Activated naive CD4-positive, alpha-beta T cell treated with anti-CD3 and anti-CD28 coated beads, Interleukin-2, amount 50 U/mL, for 72 hours (primary cell): ENCODE results near the gene XIST. TPM values are rescaled to one million over a fixed set of nuclear protein-coding genes. Genes with fewer than 3 reads are reported as not detected.
"Not testable (repeated sequence)": the region's sequence is repeated elsewhere in the genome, so short reads cannot be mapped to it uniquely, and the experiment has no call there.

ENCODE experiments used
- ATAC-seq, 2 donors: fragments of 150-1000 bp; cut with Tn5 transposase; 2 replicates each; pipeline ENCODE4 v1.10.0; 2021; ENCODE audit warnings: mild to moderate bottlenecking in 2 of 2, moderate library complexity in 2 of 2
- DNase-seq, 2 donors: peaks; one replicate each; pipeline ENCODE4 v3.0.0; 2021 to 2022; ENCODE audit warnings: low spot score in 2 of 2
- H3K27ac Mint-ChIP-seq, 2 donors: one replicate each; pipeline ENCODE4 v1.8.0; 2022; ENCODE audit warnings: mild to moderate bottlenecking in 2 of 2, mixed read lengths in 2 of 2
- H3K36me3 Mint-ChIP-seq, 2 donors: one replicate each; pipeline ENCODE4 v1.8.0; 2022; ENCODE audit warnings: mixed read lengths in 2 of 2
- H3K9me3 Mint-ChIP-seq, 2 donors: one replicate each; pipeline ENCODE4 v1.8.0; 2022; ENCODE audit warnings: mixed read lengths in 2 of 2
- total RNA-seq, 2 donors: library from RNA; stranded (reverse); gene quantifications; one replicate each; pipeline ENCODE4 v1.2.3, GENCODE V29; 2022

Gene XIST
- total RNA-seq, 2 donors from 2014 or later: not detected

DNA sequence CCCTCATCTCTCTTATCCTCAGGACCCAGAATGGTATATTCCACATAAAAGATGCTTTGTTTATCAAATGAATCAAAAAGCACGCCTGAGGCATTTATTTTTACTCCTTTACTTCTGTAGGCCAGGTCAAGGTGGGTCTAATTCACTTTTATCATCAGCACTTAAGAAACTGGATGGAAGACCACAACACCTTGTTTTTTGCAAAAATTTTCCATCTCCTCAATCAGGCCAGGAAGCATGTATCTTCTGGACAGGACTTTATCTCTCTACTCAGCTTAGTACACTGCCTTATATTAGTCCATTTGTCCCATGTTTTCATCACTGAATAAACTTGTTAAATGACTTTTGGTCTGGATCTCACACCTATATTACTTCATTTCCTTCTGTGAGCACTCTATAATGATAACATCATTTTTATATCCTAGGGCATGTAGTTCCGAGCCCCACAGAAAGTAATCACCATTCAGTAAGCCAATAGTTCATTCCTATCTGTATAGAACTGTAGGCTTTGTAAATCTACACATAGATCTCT is 29.0 kb downstream of the XIST start:
- Mint-ChIP-seq H3K27ac (no peak overlapping the region), H3K36me3 (no peaks in the 10 kb centered on the region), H3K9me3 (peaks cover 0 to 4% of the 10 kb centered on the region in 2 donors)
- DNase-seq: no peak
- ATAC-seq: no peak

DNA sequence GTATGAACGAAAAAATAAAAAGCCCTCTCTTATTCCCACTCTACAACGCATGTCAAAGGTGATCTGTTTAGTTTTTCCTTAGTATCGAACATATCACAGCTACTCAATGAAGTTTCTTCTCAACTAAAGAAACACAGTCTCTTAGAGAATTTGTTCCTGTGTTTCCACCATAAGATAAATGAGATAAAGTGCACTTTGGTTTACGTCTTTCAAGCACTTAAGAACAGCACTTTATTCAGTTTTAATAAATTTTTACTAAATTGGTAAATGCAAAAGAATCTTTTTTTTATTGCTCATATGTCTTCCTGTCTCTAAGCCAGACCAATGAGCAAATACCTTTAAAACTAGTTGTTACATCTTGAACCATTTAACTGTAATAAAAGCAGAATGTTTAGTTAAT is 29.7 kb downstream of the XIST start:
- Mint-ChIP-seq H3K27ac (no peak overlapping the region), H3K36me3 (no peaks in the 10 kb centered on the region), H3K9me3 (peaks cover 0 to 4% of the 10 kb centered on the region in 2 donors)
- DNase-seq: no peak
- ATAC-seq: no peak

DNA sequence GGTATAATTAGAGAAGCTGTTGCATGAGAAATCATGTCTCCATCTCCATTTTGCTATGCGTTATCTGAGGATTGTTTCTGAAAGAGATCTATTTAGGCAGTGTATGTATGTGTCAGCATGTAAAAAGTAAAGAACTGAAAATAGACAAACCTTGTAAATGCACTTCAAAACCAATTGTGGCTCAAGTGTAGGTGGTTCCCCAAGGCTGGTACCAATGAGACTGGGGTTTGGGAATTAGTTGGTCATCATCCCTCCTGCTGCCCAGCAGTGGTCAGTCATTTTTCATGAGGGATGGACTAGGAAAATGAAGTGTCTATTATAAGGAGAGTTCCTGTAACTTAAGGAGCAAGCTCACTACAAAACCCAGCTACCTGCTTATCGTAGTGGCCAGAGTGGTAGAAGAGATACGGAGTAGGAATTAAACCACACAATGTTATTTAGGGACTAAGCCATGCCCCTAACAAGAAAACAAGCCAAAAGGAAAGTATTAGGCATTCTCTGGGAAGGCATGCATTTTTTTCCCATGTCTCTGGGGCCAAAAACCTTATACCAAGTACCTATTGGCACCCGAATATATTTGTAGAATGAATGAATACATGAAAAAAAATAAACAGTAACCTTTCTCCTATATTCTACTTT is 30.5 kb downstream of the XIST start:
- Mint-ChIP-seq H3K27ac (no peak overlapping the region), H3K9me3 (peaks cover 0 to 2% of the 10 kb centered on the region in 2 donors), H3K36me3 (no peaks in the 10 kb centered on the region)
- ATAC-seq (no peak), DNase-seq (no peak)

DNA sequence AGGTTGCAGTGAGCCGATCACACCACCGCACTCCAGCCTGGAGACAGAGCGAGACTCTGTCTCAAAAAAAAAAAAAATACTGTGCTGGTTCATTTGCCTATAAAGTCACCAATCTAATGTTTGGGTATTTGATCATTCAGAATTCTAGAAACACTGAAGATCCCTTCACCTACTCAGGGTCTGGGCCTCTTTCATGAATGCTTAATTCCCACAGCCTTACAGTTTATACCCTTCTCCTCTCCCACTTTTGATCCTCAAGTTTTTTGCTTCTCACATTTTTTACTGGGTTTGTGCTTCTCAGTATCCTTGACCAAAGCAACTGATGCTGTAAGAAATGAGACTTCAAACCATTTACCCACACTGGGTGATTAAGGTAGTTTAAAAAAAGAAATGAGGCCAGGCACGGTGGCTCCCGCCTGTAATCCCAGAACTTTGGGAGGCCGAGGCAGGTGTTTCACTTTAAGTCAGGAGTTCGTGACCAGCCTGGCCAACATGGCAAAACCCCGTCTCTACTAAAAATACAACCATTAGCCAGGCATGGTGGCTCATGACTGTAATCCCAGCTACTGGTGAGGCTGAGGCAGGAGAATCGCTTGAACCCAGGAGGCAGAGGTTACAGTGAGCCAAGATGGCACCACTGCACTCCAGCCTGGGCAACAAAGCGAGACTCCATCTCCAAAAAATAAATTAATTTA is 32.5 kb downstream of the XIST start:
- H3K36me3 Mint-ChIP-seq, H3K9me3 Mint-ChIP-seq, H3K27ac Mint-ChIP-seq, DNase-seq, ATAC-seq: not testable (repeated sequence)

DNA sequence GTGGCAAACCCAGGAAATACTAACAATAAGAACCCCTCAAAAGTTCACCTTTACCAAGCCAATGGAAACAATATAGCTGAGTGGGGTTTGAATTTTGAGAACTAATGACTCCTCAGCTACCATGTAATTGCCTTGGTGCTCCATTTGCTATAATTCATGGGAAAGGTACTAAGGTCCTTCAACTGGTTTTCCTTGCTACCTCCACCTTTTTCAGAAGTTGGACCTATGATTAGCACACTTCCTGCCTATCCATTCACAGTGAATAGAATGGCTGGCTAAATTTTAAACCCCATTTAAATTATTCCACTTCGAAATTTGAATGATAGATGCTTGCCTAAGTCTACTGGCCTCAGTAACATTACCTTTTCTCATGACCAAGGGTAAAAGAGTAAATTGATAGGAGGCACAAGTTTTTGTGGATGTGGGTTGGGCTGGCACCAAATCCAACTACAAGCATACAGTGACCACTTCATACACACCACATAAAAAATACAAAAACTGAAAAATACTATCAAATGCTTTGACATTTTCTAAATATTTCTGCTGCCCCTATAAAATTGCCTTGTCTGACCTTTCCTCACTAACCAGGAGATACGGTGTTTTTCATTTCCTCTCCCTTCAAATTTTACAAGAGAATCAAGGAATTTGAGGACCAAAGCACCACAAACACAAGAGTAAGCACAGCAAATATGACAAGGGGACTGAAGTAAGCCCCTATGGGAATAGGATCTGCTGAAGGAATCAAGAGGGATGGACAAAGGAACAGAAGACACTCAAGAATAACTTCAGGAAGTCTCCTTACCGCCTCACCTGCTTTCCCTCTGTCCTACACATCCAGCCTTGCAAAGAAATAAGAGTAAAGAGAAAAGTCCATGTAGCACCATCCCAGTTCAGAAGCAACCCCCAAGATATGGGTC is 34.1 kb downstream of the XIST start:
- H3K36me3 Mint-ChIP-seq: no peaks in the 10 kb centered on the region
- ATAC-seq (no peak), DNase-seq (no peak)
- H3K27ac Mint-ChIP-seq: no peak overlapping the region
- H3K9me3 Mint-ChIP-seq: no peaks in the 10 kb centered on the region

DNA sequence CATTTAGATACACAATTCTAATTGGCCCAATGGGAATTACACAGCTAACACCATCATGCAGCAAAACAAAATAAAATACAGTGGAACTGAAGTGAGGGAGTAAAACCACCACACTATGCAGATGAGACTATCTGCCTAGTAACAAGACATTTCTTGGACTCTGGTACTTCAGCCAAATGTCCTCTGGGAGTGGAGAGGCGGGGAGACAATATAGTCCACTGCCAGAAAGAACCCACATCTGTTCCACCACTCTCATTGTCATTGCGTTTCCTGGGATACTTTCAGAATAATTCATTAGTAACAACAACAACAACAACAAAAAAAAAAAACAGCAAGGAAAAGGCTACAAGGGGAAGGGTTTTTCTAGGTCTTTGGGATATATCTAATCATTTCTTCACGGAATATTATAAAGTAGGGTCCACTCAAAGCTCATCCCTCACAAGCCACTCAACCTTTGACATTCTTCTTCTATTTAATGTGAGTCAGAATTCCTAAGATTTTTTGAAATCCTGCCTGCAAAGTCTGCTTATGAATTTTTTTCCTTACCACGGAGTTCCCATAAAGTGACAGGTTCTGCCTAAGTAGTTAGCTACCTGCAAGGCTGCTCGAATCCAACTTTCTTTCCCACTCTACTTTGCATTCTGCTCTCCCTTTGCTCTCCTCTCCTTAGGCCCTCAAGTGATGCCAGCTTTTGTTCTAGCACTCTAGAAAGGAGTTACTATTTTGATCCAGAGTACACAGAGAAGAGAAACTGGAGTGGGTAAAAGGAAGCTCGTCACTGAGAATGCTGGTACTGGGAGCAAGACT is 34.9 kb downstream of the XIST start:
- ATAC-seq: no peak
- Mint-ChIP-seq H3K27ac (no peak overlapping the region), H3K9me3 (no peaks in the 10 kb centered on the region), H3K36me3 (no peaks in the 10 kb centered on the region)
- DNase-seq: no peak

DNA sequence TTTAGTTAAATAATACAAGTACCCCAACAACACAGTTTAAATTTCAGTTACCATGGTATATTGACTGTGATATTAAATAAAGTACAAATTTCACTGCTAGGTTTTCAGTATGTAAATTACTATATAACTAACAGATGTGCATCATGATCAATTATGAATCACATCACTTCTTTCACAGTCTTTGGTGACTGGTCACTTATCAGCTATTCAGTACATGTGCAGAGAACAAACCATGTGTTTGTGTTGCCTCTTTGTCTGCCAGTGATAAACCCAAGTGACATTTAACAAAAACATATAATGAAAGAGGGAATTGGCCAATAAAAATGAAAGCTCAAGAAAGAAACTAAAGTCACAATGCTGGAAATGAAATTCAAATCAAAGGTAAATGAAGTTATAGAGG is 40.3 kb downstream of the XIST start:
- Mint-ChIP-seq H3K27ac (no peak overlapping the region), H3K9me3 (peaks cover 0 to 10% of the 10 kb centered on the region in 2 donors), H3K36me3 (no peaks in the 10 kb centered on the region)
- ATAC-seq: no peak
- no peak for DNase-seq

DNA sequence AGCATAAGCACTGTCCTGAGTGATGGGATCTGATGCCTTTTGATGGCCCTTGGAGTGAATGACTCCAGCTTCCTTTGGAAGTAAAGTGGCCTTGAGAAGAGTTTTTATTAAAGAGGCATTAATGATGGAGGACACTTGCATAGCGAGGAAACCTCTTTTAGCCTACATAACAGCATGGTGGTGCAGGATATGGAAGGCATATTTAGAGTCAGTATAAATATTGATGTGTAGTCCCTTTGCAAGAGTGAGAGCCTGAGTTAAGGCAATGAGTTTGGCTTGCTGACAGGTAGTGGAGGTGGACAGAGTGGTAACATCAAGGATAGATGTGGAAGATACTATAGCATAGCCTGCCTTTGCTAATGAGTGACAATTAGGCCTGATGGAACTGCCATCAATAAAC is 48.4 kb downstream of the XIST start:
- not testable (repeated sequence) for H3K27ac Mint-ChIP-seq, H3K36me3 Mint-ChIP-seq, ATAC-seq, DNase-seq
- H3K9me3 Mint-ChIP-seq: peaks cover 0 to 10% of the 10 kb centered on the region in 2 donors

DNA sequence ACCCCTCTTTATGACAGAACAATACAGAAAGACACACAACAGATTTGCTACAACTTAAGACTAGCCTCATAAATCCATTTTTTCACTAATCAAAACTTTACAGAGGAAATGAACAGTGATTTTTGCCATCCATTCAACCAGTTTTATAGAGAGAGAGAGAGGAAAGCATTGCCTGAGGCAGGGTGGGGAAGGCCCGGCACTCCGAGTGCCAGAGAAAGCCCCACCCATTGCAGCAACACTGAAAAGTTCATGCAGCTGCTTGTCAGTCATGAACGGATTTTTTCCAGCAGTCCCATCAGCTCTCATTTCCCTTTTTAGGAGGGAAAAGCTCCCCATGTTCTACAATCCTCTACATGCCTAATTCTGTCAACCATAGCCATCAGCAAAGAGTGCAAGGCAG is 52.6 kb downstream of the XIST start:
- no peak for ATAC-seq

DNA sequence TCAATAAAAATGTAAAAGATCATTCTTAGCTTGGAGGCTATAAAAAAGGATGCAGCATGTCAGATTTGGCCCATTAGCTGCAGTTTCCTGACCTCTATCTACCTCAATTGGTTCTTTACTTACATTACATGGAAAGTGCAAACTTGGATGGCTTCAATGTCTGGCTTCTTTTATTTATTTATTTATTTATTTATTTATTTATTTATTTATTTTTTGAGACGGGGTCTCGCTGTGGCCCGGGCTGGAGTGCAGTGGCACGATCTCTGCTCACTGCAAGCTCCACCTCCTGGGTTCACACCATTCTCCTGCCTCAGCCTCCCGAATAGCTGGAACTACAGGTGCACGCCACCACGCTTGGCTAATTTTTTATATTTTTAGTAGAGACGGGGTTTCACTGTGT is 60.0 kb downstream of the XIST start:
- ATAC-seq, H3K36me3 Mint-ChIP-seq, H3K9me3 Mint-ChIP-seq, H3K27ac Mint-ChIP-seq, DNase-seq: not testable (repeated sequence)

More for the DNA sequence above, 52.6 kb downstream of the XIST start:
- no peak for DNase-seq
- H3K27ac Mint-ChIP-seq: no peak overlapping the region
- no peaks in the 10 kb centered on the region for H3K9me3 Mint-ChIP-seq
- no peaks in the 10 kb centered on the region for H3K36me3 Mint-ChIP-seq

DNA sequence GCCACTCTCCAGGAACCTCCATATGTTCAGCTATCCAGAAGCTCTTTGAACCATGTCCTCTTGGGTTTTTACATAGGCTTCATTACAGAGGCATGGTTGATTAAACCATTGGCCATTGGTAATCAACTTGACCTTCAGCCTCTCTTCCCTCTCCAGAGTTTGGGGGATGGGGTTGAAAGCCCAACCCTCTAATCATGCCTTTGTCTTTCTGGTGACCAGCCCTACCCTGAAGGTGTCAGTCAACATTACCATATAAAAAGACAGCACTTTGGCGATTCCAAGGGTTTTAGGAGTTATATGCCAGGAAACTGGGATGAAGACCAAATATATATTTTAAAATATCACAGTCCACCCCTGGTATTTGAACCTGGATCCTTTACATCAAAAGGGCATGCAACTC is 67.0 kb downstream of the XIST start:
- H3K9me3 Mint-ChIP-seq: peaks cover 6 to 10% of the 10 kb centered on the region in 2 donors
- peaks cover 0 to 7% of the 10 kb centered on the region in 2 donors for H3K36me3 Mint-ChIP-seq
- H3K27ac Mint-ChIP-seq: no peak overlapping the region
- no peak for ATAC-seq
- no peak for DNase-seq
